ENCODE results near the gene CTIF.

GRCh38 chr18:48898521-48898920, 359.7 kb downstream of the CTIF start:
- TF ChIP-seq EZH2 (IDR thresholded peaks at IDR 0.05; ENCODE audit: borderline replicate concordance) (no peak), CTCF (IDR thresholded peaks at IDR 0.05; ENCODE audit: poor library complexity) (no peak), EZH2phosphoT487 (IDR thresholded peaks at IDR 0.05; ENCODE audit: low read depth, severe bottlenecking, unreplicated experiment) (no peak)

Data from hepatocyte (in vitro differentiated cells).